Astrocyte of the spinal cord (primary cell): ENCODE results near the gene NOC4L.
"Not testable (repeated sequence)": the region's sequence is repeated elsewhere in the genome, so short reads cannot be mapped to it uniquely, and the experiment has no call there.

Experiments used
- DNase-seq: peaks from one replicate; pipeline ENCODE4 v3.0.0; 2011; ENCODE audit warnings: low read depth, low spot score
- H3K4me3 ChIP-seq: 2 replicates; pipeline ENCODE4 v1.5.1; 2011; ENCODE audit warnings: low read depth, mild to moderate bottlenecking, low read length, moderate library complexity
- in situ Hi-C: cut with HindIII; loops from 2 replicates; pipeline ENCODE4 v1.10.0; 2017; ENCODE audit warnings: low sequenced_read_pairs
- TF ChIP-seq, protein P1 (sequence below): IDR thresholded peaks from 2 replicates; pipeline ENCODE4 v1.5.1; 2012; ENCODE audit warnings: low read depth, mild to moderate bottlenecking, low read length, inconsistent platforms

Gene NOC4L

GRCh38 chr12:132144115-132144809 is at the start of gene NOC4L, which contains the start of gene DDX51:
Gene NOC4L, plus strand, starts transcription at chr12:132144457. Its CDS starts 32 bp downstream, at chr12:132144489.
Gene DDX51, minus strand, starts transcription at chr12:132144319. Its CDS starts 23 bp downstream, at chr12:132144296.
- TF ChIP-seq, protein P1, sequence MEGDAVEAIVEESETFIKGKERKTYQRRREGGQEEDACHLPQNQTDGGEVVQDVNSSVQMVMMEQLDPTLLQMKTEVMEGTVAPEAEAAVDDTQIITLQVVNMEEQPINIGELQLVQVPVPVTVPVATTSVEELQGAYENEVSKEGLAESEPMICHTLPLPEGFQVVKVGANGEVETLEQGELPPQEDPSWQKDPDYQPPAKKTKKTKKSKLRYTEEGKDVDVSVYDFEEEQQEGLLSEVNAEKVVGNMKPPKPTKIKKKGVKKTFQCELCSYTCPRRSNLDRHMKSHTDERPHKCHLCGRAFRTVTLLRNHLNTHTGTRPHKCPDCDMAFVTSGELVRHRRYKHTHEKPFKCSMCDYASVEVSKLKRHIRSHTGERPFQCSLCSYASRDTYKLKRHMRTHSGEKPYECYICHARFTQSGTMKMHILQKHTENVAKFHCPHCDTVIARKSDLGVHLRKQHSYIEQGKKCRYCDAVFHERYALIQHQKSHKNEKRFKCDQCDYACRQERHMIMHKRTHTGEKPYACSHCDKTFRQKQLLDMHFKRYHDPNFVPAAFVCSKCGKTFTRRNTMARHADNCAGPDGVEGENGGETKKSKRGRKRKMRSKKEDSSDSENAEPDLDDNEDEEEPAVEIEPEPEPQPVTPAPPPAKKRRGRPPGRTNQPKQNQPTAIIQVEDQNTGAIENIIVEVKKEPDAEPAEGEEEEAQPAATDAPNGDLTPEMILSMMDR, result no peak
- DNase-seq, result peak; percentile 95
- in situ Hi-C loops, result no loop called here
- H3K4me3 ChIP-seq, result peak within 1 kb of the TSS; percentile 81

- no peak for DNase-seq
- TF ChIP-seq, protein P1, result no peak
- no peak overlapping the region for H3K4me3 ChIP-seq
- in situ Hi-C loops, result no loop called here
These were observed 48.5 kb upstream of the NOC4L start for GRCh38 chr12:132095520-132096409.

DNA sequence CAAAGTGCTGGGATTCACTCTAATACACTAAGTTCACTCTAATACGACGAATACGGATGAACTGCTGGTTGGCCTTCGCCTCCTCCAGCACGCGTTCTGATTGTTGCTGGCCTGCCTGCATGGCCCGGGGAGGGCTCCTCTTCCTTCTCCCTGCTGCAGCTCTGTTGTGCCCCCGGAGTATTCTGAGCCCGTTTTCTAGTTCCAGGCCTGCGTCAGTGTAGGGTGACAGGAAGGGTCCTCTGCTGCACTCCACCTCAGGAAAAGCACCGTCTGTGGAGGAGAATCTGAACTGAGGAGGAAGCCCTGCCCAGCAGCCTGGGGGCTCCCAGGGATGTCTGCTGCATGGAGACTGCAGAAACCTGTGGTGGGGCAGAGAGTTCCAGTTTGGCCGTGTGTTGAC is 44.5 kb upstream of the NOC4L start:
- H3K4me3 ChIP-seq, result no peak overlapping the region
- DNase-seq, result no peak
- TF ChIP-seq, protein P1, result no peak
- in situ Hi-C loops, result no loop called here

GRCh38 chr12:132100306-132101065 is 43.8 kb upstream of the NOC4L start:
- in situ Hi-C loops, result no loop called here
- TF ChIP-seq, protein P1, result no peak
- DNase-seq, result no peak
- H3K4me3 ChIP-seq, result no peak overlapping the region

GRCh38 chr12:132102297-132102696 is 42.0 kb upstream of the NOC4L start:
- TF ChIP-seq, protein P1, result no peak
- DNase-seq, result no peak
- in situ Hi-C loops, result no loop called here
- no peak overlapping the region for H3K4me3 ChIP-seq

GRCh38 chr12:132103072-132103471 is 41.2 kb upstream of the NOC4L start:
- DNase-seq, in situ Hi-C loops, H3K4me3 ChIP-seq: not testable (repeated sequence)
